Rectal smooth muscle tissue (tissue), 1 donor: ENCODE data around the gene PCCA.

Source experiments
- H3K27ac ChIP-seq: one replicate; pipeline ENCODE4 v1.7.0; 2013; ENCODE audit warnings: low read depth, low read length, inconsistent platforms
- H3K27me3 ChIP-seq: one replicate; pipeline ENCODE4 v1.7.0; 2013; ENCODE audit warnings: low read length; ENCODE audit not compliant: control insufficient read depth, insufficient read depth
- H3K36me3 ChIP-seq: one replicate; pipeline ENCODE4 v1.7.0; 2013; ENCODE audit warnings: low read length; ENCODE audit not compliant: control insufficient read depth, insufficient read depth
- H3K4me1 ChIP-seq: one replicate; pipeline ENCODE4 v1.7.0; 2013; ENCODE audit warnings: low read length; ENCODE audit not compliant: control insufficient read depth, insufficient read depth
- H3K4me3 ChIP-seq: one replicate; pipeline ENCODE4 v1.7.0; 2013; ENCODE audit warnings: low read length
- H3K9ac ChIP-seq: one replicate; pipeline ENCODE4 v1.7.0; 2013; ENCODE audit warnings: low read length

Gene PCCA

GRCh38 chr13:100529666-100530377 is 440.9 kb downstream of the PCCA start:
- no peaks in the 10 kb centered on the region for H3K27me3 ChIP-seq
- no peak overlapping the region for H3K4me3 ChIP-seq
- peaks cover 6% of the 10 kb centered on the region for H3K36me3 ChIP-seq
- H3K4me1 ChIP-seq, result no peaks in the 10 kb centered on the region
- no peak overlapping the region for H3K9ac ChIP-seq
- no peak overlapping the region for H3K27ac ChIP-seq

- Histone ChIP-seq H3K9ac (no peak overlapping the region), H3K27ac (no peak overlapping the region)
Observed at GRCh38 chr13:100530671-100531213, 441.8 kb downstream of the PCCA start.

GRCh38 chr13:100532090-100532766 is 443.3 kb downstream of the PCCA start:
- no peaks in the 10 kb centered on the region for H3K27me3 ChIP-seq
- H3K4me1 ChIP-seq, result no peaks in the 10 kb centered on the region
- no peak overlapping the region for H3K9ac ChIP-seq
- peaks cover 3% of the 10 kb centered on the region for H3K36me3 ChIP-seq
- no peak overlapping the region for H3K27ac ChIP-seq
- H3K4me3 ChIP-seq, result no peak overlapping the region

More at GRCh38 chr13:100530671-100531213, 441.8 kb downstream of the PCCA start:
- H3K4me1 ChIP-seq, result no peaks in the 10 kb centered on the region
- peaks cover 6% of the 10 kb centered on the region for H3K36me3 ChIP-seq
- H3K4me3 ChIP-seq, result no peak overlapping the region
- no peaks in the 10 kb centered on the region for H3K27me3 ChIP-seq

- H3K27ac ChIP-seq, result no peak overlapping the region
- no peaks in the 10 kb centered on the region for H3K27me3 ChIP-seq
Observed at GRCh38 chr13:100532836-100533435, 444.0 kb downstream of the PCCA start.

GRCh38 chr13:100533588-100534041 is 444.7 kb downstream of the PCCA start:
- no peak overlapping the region for H3K9ac ChIP-seq
- H3K4me3 ChIP-seq, result no peak overlapping the region
- no peak overlapping the region for H3K27ac ChIP-seq
- peaks cover 3% of the 10 kb centered on the region for H3K36me3 ChIP-seq
- H3K4me1 ChIP-seq, result no peaks in the 10 kb centered on the region
- no peaks in the 10 kb centered on the region for H3K27me3 ChIP-seq

More at GRCh38 chr13:100532836-100533435, 444.0 kb downstream of the PCCA start:
- peaks cover 3% of the 10 kb centered on the region for H3K36me3 ChIP-seq
- no peak overlapping the region for H3K9ac ChIP-seq
- H3K4me1 ChIP-seq, result no peaks in the 10 kb centered on the region
- H3K4me3 ChIP-seq, result no peak overlapping the region

- Histone ChIP-seq H3K4me3 (no peak overlapping the region), H3K27ac (no peak overlapping the region), H3K4me1 (no peaks in the 10 kb centered on the region), H3K36me3 (peaks cover 3% of the 10 kb centered on the region), H3K9ac (no peak overlapping the region), H3K27me3 (no peaks in the 10 kb centered on the region)
Observed at GRCh38 chr13:100534147-100534843, 445.4 kb downstream of the PCCA start.

GRCh38 chr13:100534911-100535310 is 446.0 kb downstream of the PCCA start:
- Histone ChIP-seq H3K4me1 (no peaks in the 10 kb centered on the region), H3K9ac (no peak overlapping the region), H3K4me3 (no peak overlapping the region), H3K27me3 (no peaks in the 10 kb centered on the region), H3K36me3 (peaks cover 3% of the 10 kb centered on the region), H3K27ac (no peak overlapping the region)

- H3K27me3 ChIP-seq, result no peaks in the 10 kb centered on the region
- peaks cover 3% of the 10 kb centered on the region for H3K36me3 ChIP-seq
- H3K4me1 ChIP-seq, result no peaks in the 10 kb centered on the region
- H3K27ac ChIP-seq, result no peak overlapping the region
- H3K9ac ChIP-seq, result no peak overlapping the region
- H3K4me3 ChIP-seq, result no peak overlapping the region
Observed at GRCh38 chr13:100535426-100536135, 446.7 kb downstream of the PCCA start.

GRCh38 chr13:100536643-100537180 is 447.8 kb downstream of the PCCA start:
- Histone ChIP-seq H3K27ac (no peak overlapping the region), H3K9ac (no peak overlapping the region), H3K27me3 (no peaks in the 10 kb centered on the region), H3K4me3 (no peak overlapping the region), H3K4me1 (no peaks in the 10 kb centered on the region), H3K36me3 (peaks cover 3% of the 10 kb centered on the region)

- no peaks in the 10 kb centered on the region for H3K4me1 ChIP-seq
- H3K9ac ChIP-seq, result no peak overlapping the region
- no peak overlapping the region for H3K27ac ChIP-seq
- H3K4me3 ChIP-seq, result no peak overlapping the region
- peaks cover 1% of the 10 kb centered on the region for H3K36me3 ChIP-seq
- no peaks in the 10 kb centered on the region for H3K27me3 ChIP-seq
Observed at GRCh38 chr13:100537486-100537885, 448.6 kb downstream of the PCCA start.

GRCh38 chr13:100537951-100538462 is 449.1 kb downstream of the PCCA start:
- Histone ChIP-seq H3K9ac (no peak overlapping the region), H3K27ac (no peak overlapping the region), H3K36me3 (no peaks in the 10 kb centered on the region)

More at GRCh38 chr13:100537951-100538462, 449.1 kb downstream of the PCCA start:
- no peak overlapping the region for H3K4me3 ChIP-seq
- no peaks in the 10 kb centered on the region for H3K27me3 ChIP-seq
- no peaks in the 10 kb centered on the region for H3K4me1 ChIP-seq
